ENCODE results near the gene FOXN1.

DNA sequence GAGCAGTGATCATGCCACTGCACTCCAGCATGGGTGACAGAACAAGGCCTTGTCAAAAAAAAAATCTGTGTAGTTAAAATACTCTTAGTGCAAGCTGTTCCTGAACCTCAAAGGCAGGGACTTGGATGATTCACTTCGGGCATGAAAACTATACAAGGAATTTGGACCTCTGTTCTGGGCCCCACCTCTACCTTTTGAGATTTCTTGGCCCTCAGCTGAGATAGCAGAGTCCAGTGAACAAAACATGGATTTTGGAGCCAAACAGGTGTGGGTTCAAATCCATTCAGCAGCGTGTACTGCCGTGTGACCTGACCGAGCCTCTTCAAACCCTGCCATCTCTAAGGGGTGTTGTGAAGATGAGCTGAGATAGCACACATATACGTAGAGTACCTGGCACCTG is 25.9 kb upstream of the FOXN1 start:
- TF ChIP-seq SUZ12 (IDR thresholded peaks at IDR 0.05; ENCODE audit: extremely low read depth, insufficient read depth, insufficient read length) (no peak), ZNF274 (IDR thresholded peaks at IDR 0.05; ENCODE audit: low read depth, low read length) (no peak), YY1 (IDR thresholded peaks at IDR 0.05; ENCODE audit: insufficient read depth, insufficient read length) (no peak)

Measured in NT2/D1 (cell line).